Endothelial cell (in vitro differentiated cells): Measurements from ENCODE around the gene SLC25A33. TPM values are rescaled to one million over a fixed set of nuclear protein-coding genes. Genes with fewer than 3 reads are reported as not detected.

Source experiments
- DNase-seq: peaks from one replicate; pipeline ENCODE4 v3.0.0; 2021; ENCODE audit warnings: low spot score
- H3K27ac Mint-ChIP-seq: one replicate; pipeline ENCODE4 v1.8.0; 2021; ENCODE audit warnings: mixed read lengths, inconsistent platforms; ENCODE audit not compliant: unreplicated experiment
- H3K27me3 Mint-ChIP-seq: one replicate; pipeline ENCODE4 v1.8.0; 2021; ENCODE audit warnings: mild to moderate bottlenecking, moderate library complexity, mixed read lengths, inconsistent platforms; ENCODE audit not compliant: unreplicated experiment
- H3K36me3 Mint-ChIP-seq: one replicate; pipeline ENCODE4 v1.8.0; 2021; ENCODE audit warnings: mild to moderate bottlenecking, low read depth, mixed read lengths, inconsistent platforms; ENCODE audit not compliant: unreplicated experiment
- H3K4me1 Mint-ChIP-seq: one replicate; pipeline ENCODE4 v1.8.0; 2021; ENCODE audit warnings: mild to moderate bottlenecking, mixed read lengths, inconsistent platforms; ENCODE audit not compliant: unreplicated experiment
- H3K4me3 Mint-ChIP-seq: one replicate; pipeline ENCODE4 v1.8.0; 2021; ENCODE audit warnings: mild to moderate bottlenecking, mixed read lengths, inconsistent platforms; ENCODE audit not compliant: unreplicated experiment
- H3K9me3 Mint-ChIP-seq: one replicate; pipeline ENCODE4 v1.8.0; 2021; ENCODE audit warnings: mixed read lengths, inconsistent platforms; ENCODE audit not compliant: unreplicated experiment
- CTCF ChIP-seq: fragments of 200-600 bp; sonication (generic); IDR thresholded peaks from one replicate; pipeline ENCODE4 v1.5.0; 2021; ENCODE audit warnings: antibody characterized with exemption; ENCODE audit not compliant: unreplicated experiment
- total RNA-seq: library from RNA; stranded (reverse); fragmentation: NEBNext Ultra II Directional; extraction: Animal tissue kit (Norgen Biotek cat#: 25700); gene quantifications from one replicate; pipeline ENCODE4 v1.2.1, GENCODE V29; 2021; ENCODE audit not compliant: unreplicated experiment

The SLC25A33 gene
- total RNA-seq, 1 donor from 2014 or later, result 4.2 TPM

GRCh38 chr1:9573723-9574122 is 34.5 kb downstream of the SLC25A33 start:
- Mint-ChIP-seq H3K27ac (no peak overlapping the region), H3K9me3 (no peaks in the 10 kb centered on the region), H3K4me1 (no peaks in the 10 kb centered on the region), H3K36me3 (peaks cover 10% of the 10 kb centered on the region), H3K27me3 (no peaks in the 10 kb centered on the region), H3K4me3 (no peak overlapping the region)
- TF ChIP-seq CTCF, result peak; percentile 35
- DNase-seq, result no peak

GRCh38 chr1:9575486-9575885 is 36.2 kb downstream of the SLC25A33 start:
- Mint-ChIP-seq H3K4me3 (no peak overlapping the region), H3K27ac (no peak overlapping the region), H3K27me3 (no peaks in the 10 kb centered on the region), H3K9me3 (no peaks in the 10 kb centered on the region), H3K36me3 (peaks cover 12% of the 10 kb centered on the region), H3K4me1 (no peaks in the 10 kb centered on the region)
- no peak for TF ChIP-seq CTCF
- no peak for DNase-seq

- no peaks in the 10 kb centered on the region for H3K27me3 Mint-ChIP-seq
- no peaks in the 10 kb centered on the region for H3K9me3 Mint-ChIP-seq
- H3K27ac Mint-ChIP-seq, result no peak overlapping the region
- no peaks in the 10 kb centered on the region for H3K4me1 Mint-ChIP-seq
- DNase-seq, result no peak
- no peak for TF ChIP-seq CTCF
- peaks cover 12% of the 10 kb centered on the region for H3K36me3 Mint-ChIP-seq
- no peak overlapping the region for H3K4me3 Mint-ChIP-seq
Observed at GRCh38 chr1:9576903-9577302, 37.6 kb downstream of the SLC25A33 start.

- no peaks in the 10 kb centered on the region for H3K9me3 Mint-ChIP-seq
- no peak overlapping the region for H3K4me3 Mint-ChIP-seq
- no peaks in the 10 kb centered on the region for H3K27me3 Mint-ChIP-seq
- no peak for DNase-seq
- peaks cover 12% of the 10 kb centered on the region for H3K36me3 Mint-ChIP-seq
- H3K27ac Mint-ChIP-seq, result no peak overlapping the region
- TF ChIP-seq CTCF, result no peak
- H3K4me1 Mint-ChIP-seq, result no peaks in the 10 kb centered on the region
Observed at GRCh38 chr1:9577423-9577822, 38.2 kb downstream of the SLC25A33 start.

GRCh38 chr1:9580942-9581341 is 41.7 kb downstream of the SLC25A33 start:
- TF ChIP-seq CTCF, result no peak
- peaks cover 8% of the 10 kb centered on the region for H3K36me3 Mint-ChIP-seq
- H3K27me3 Mint-ChIP-seq, result no peaks in the 10 kb centered on the region
- no peak overlapping the region for H3K27ac Mint-ChIP-seq
- no peaks in the 10 kb centered on the region for H3K4me1 Mint-ChIP-seq
- H3K9me3 Mint-ChIP-seq, result no peaks in the 10 kb centered on the region
- DNase-seq, result no peak
- no peak overlapping the region for H3K4me3 Mint-ChIP-seq
